Stimulated activated CD4-positive, alpha-beta T cell treated with anti-CD3 and anti-CD28 coated beads, Interleukin-1b, Interleukin-23, amount 100 ng/mL, for 1 hour (primary cell): Measurements from ENCODE around the gene ANKS3.
A peak's percentile ranks its signal among the peaks of the same experiment; 100 is the strongest.
"Not testable (repeated sequence)": the region's sequence is repeated elsewhere in the genome, so short reads cannot be mapped to it uniquely, and the experiment has no call there.

Experiments
- DNase-seq, 2 donors: peaks; one replicate each; pipeline ENCODE4 v3.0.0-alpha.2; 2020; ENCODE audit warnings: low read depth in 2 of 2

ANKS3 gene

GRCh38 chr16:4753227-4753626 is 19.2 kb upstream of the ANKS3 start:
- no peak for DNase-seq

GRCh38 chr16:4752351-4753100 is 18.5 kb upstream of the ANKS3 start:
- DNase-seq, result no peak

- no peak for DNase-seq
These were observed 16.8 kb upstream of the ANKS3 start for GRCh38 chr16:4750896-4751295.

- no peak for DNase-seq
These were observed 15.7 kb upstream of the ANKS3 start for GRCh38 chr16:4749700-4750257.

GRCh38 chr16:4748682-4749411 is 14.8 kb upstream of the ANKS3 start:
- no peak for DNase-seq

- no peak for DNase-seq
These were observed 14.0 kb upstream of the ANKS3 start for GRCh38 chr16:4747906-4748681.

GRCh38 chr16:4746991-4747574 is 13.0 kb upstream of the ANKS3 start:
- DNase-seq, result no peak

- no peak for DNase-seq
These were observed 12.1 kb upstream of the ANKS3 start for GRCh38 chr16:4746215-4746614.

GRCh38 chr16:4745274-4745569 is 11.2 kb upstream of the ANKS3 start:
- DNase-seq, result no peak

- no peak for DNase-seq
These were observed 10.6 kb upstream of the ANKS3 start for GRCh38 chr16:4744555-4745273.

GRCh38 chr16:4743226-4743878 is 9.3 kb upstream of the ANKS3 start:
- DNase-seq, result no peak

GRCh38 chr16:4738370-4738769 is 4.3 kb upstream of the ANKS3 start:
- DNase-seq, result not testable (repeated sequence)

- no peak for DNase-seq
These were observed 3.5 kb upstream of the ANKS3 start for GRCh38 chr16:4737545-4737944.

GRCh38 chr16:4736546-4736945 is 2.5 kb upstream of the ANKS3 start:
- no peak for DNase-seq

GRCh38 chr16:4734730-4735535 is 862 bp upstream of the ANKS3 start:
- peak; percentile 85 to 91 for DNase-seq

- no peak for DNase-seq
These were observed 366 bp downstream of the ANKS3 start for GRCh38 chr16:4733747-4734062.

- DNase-seq, result no peak
These were observed 794 bp downstream of the ANKS3 start for GRCh38 chr16:4733211-4733742.

GRCh38 chr16:4729876-4730275 is 4.2 kb downstream of the ANKS3 start:
- DNase-seq, result no peak

- no peak for DNase-seq
These were observed 5.4 kb downstream of the ANKS3 start for GRCh38 chr16:4728676-4729075.

- DNase-seq, result no peak
These were observed 7.5 kb downstream of the ANKS3 start for GRCh38 chr16:4726616-4727015.
